Esophagus squamous epithelium (tissue), 4 donors: ENCODE results near the gene GRIK2.

ENCODE experiments used
- POLR2A ChIP-seq, 4 donors: fragments of 450-650 bp; IDR thresholded peaks; one replicate each; pipeline ENCODE4 v1.6.1; 2017; ENCODE audit warnings: antibody characterized with exemption in 4 of 4, mild to moderate bottlenecking in 4 of 4, moderate library complexity in 3 of 4
- TF ChIP-seq, protein P1 (sequence below), 6 experiments: fragments of 450-650 bp in 4 of 6; fragments of 200-600 bp in 2 of 6; sonication (generic) in 2 of 6; IDR thresholded peaks; one replicate each; pipeline ENCODE4 v1.5.1; 2016 to 2019; ENCODE audit warnings: antibody characterized with exemption in 6 of 6, mild to moderate bottlenecking in 4 of 6, moderate library complexity in 4 of 6

DNA sequence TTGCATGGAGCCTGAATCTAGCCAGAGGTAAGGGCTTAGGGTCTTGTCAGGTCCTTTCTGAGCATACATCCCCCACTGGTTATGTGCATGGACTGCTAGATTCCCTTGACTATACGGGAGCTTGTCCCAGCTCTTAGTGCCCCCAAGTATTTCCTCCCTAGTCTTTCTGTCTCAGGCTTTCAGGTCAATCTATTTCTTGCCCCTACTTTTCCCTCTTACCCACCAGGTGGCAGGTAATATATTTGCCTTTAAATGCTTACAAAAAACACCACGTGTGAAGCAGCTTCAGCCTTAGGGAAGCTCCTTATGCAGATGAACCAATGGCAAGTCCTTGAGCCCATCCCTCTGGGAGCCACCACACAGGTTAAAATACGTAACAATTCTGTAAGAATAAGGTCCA, 454.2 kb downstream of the GRIK2 start:
- TF ChIP-seq, protein P1, sequence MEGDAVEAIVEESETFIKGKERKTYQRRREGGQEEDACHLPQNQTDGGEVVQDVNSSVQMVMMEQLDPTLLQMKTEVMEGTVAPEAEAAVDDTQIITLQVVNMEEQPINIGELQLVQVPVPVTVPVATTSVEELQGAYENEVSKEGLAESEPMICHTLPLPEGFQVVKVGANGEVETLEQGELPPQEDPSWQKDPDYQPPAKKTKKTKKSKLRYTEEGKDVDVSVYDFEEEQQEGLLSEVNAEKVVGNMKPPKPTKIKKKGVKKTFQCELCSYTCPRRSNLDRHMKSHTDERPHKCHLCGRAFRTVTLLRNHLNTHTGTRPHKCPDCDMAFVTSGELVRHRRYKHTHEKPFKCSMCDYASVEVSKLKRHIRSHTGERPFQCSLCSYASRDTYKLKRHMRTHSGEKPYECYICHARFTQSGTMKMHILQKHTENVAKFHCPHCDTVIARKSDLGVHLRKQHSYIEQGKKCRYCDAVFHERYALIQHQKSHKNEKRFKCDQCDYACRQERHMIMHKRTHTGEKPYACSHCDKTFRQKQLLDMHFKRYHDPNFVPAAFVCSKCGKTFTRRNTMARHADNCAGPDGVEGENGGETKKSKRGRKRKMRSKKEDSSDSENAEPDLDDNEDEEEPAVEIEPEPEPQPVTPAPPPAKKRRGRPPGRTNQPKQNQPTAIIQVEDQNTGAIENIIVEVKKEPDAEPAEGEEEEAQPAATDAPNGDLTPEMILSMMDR (IDR thresholded peaks at IDR 0.05): no peak
- TF ChIP-seq POLR2A (IDR thresholded peaks at IDR 0.05): no peak
